Stimulated activated naive B cell treated with anti-CD40 and anti-IgM and Interleukin-4, amounts not matched to agents 10 μg/mL and 1 μg/mL and 100 μg/mL, for 72 hours (primary cell): ENCODE measurements around the gene MOB2.

Experiments
- ATAC-seq, 2 donors: fragments of 150-1000 bp; cut with Tn5 transposase; replicated peaks; 2 replicates each; pipeline ENCODE4 v1.10.0; 2021; ENCODE audit warnings: moderate library complexity in 1 of 2
- DNase-seq: peaks from one replicate; pipeline ENCODE4 v3.0.0; 2021
- H3K27ac Mint-ChIP-seq: one replicate; pipeline ENCODE4 v1.8.0; 2022; ENCODE audit warnings: mild to moderate bottlenecking, mixed read lengths
- H3K27me3 Mint-ChIP-seq, 2 donors: one replicate each; pipeline ENCODE4 v1.8.0; 2022; ENCODE audit warnings: mixed read lengths in 2 of 2
- H3K36me3 Mint-ChIP-seq, 2 donors: one replicate each; pipeline ENCODE4 v1.8.0; 2022; ENCODE audit warnings: mixed read lengths in 2 of 2, mild to moderate bottlenecking in 1 of 2
- H3K4me1 Mint-ChIP-seq, 2 donors: one replicate each; pipeline ENCODE4 v1.8.0; 2022; ENCODE audit warnings: mixed read lengths in 2 of 2, mild to moderate bottlenecking in 1 of 2
- H3K4me3 Mint-ChIP-seq, 2 donors: one replicate each; pipeline ENCODE4 v1.8.0; 2022; ENCODE audit warnings: mild to moderate bottlenecking in 2 of 2, mixed read lengths in 2 of 2, moderate library complexity in 1 of 2
- H3K9me3 Mint-ChIP-seq, 2 donors: one replicate each; pipeline ENCODE4 v1.8.0; 2022; ENCODE audit warnings: mixed read lengths in 2 of 2, mild to moderate bottlenecking in 1 of 2

Gene MOB2

GRCh38 chr11:1450949-1451710 is 35.4 kb downstream of the MOB2 start:
- no peak for DNase-seq
- no peaks in the 10 kb centered on the region for H3K36me3 Mint-ChIP-seq

GRCh38 chr11:1450344-1450875 is 36.2 kb downstream of the MOB2 start:
- no peak for ATAC-seq
- DNase-seq, result no peak
- Mint-ChIP-seq H3K27me3 (no peaks in the 10 kb centered on the region), H3K36me3 (no peaks in the 10 kb centered on the region), H3K4me3 (no peak overlapping the region), H3K4me1 (peaks cover 6 to 10% of the 10 kb centered on the region in 2 donors), H3K9me3 (no peaks in the 10 kb centered on the region), H3K27ac (no peak overlapping the region)

More at GRCh38 chr11:1450949-1451710, 35.4 kb downstream of the MOB2 start:
- H3K4me1 Mint-ChIP-seq, result peaks cover 6 to 10% of the 10 kb centered on the region in 2 donors
- H3K27me3 Mint-ChIP-seq, result no peaks in the 10 kb centered on the region
- H3K9me3 Mint-ChIP-seq, result no peaks in the 10 kb centered on the region
- no peak for ATAC-seq
- no peak overlapping the region for H3K27ac Mint-ChIP-seq
- H3K4me3 Mint-ChIP-seq, result no peak overlapping the region

DNA sequence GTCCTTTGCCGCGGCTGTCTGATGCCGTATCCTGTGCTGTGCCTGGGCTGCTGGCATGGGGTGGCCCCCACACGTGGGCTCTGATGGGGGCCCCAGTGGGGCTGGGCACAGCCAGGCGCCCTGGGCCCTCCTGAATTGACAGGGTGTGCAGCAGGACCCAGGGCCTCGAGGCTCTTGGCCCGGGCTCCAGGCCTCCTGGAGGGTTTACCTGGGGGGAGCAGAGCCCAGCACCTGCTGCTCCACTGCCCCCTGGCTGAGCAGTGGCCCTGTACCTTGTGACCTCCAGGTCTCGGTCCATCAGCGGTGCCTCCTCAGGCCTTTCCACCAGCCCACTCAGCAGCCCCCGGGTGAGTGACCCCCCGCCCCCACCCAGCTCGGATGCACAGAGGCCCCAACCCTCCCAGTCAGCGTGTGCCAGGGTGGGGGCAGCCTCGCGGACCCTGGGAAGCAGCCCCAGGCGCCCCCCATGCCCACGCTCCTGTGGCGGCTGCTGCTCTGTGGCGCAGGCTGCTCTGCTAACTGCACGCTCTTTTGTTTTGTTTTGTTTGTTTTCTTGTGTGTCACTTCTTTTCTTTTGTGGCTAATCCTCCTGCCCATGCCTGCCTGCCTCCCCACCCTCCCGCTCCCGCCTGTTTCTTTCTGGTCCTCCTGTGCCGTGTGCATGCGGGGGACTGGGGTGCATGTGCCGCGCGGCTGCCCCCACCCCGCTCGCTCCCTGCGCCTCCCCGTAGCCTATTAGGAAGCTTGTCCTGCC is 36.9 kb downstream of the MOB2 start:
- ATAC-seq, result no peak

DNA sequence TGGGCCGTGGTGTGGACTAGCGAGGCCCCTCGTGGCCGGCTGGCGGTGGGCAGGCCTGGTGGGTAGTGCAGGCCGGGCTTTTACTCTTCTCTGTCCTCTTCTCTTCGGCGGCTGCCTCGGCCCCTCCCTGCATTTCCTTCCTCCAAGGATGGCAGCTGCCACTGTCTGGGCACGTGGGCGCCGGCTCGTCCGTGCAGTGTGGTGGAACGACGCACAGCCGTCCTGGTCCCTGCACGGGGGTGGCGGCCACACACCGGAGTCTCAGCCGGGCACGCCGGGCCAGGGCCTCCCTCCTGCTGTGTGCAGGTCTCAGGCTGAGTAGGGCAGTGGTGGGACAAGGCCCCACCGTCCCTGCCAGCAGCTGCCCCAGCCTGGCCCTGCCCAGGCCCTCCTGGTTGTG is 37.7 kb downstream of the MOB2 start:
- peaks cover 6 to 10% of the 10 kb centered on the region in 2 donors for H3K4me1 Mint-ChIP-seq
- no peaks in the 10 kb centered on the region for H3K9me3 Mint-ChIP-seq
- DNase-seq (no peak), ATAC-seq (no peak)
- no peak overlapping the region for H3K27ac Mint-ChIP-seq
- H3K4me3 Mint-ChIP-seq, result no peak overlapping the region
- peaks cover 0 to under 1% of the 10 kb centered on the region in 2 donors for H3K27me3 Mint-ChIP-seq
- H3K36me3 Mint-ChIP-seq, result no peaks in the 10 kb centered on the region

More for the DNA sequence above, 36.9 kb downstream of the MOB2 start:
- no peaks in the 10 kb centered on the region for H3K27me3 Mint-ChIP-seq
- peaks cover 6 to 10% of the 10 kb centered on the region in 2 donors for H3K4me1 Mint-ChIP-seq
- no peak for DNase-seq
- no peaks in the 10 kb centered on the region for H3K9me3 Mint-ChIP-seq
- H3K4me3 Mint-ChIP-seq, result no peak overlapping the region
- no peak overlapping the region for H3K27ac Mint-ChIP-seq
- no peaks in the 10 kb centered on the region for H3K36me3 Mint-ChIP-seq

DNA sequence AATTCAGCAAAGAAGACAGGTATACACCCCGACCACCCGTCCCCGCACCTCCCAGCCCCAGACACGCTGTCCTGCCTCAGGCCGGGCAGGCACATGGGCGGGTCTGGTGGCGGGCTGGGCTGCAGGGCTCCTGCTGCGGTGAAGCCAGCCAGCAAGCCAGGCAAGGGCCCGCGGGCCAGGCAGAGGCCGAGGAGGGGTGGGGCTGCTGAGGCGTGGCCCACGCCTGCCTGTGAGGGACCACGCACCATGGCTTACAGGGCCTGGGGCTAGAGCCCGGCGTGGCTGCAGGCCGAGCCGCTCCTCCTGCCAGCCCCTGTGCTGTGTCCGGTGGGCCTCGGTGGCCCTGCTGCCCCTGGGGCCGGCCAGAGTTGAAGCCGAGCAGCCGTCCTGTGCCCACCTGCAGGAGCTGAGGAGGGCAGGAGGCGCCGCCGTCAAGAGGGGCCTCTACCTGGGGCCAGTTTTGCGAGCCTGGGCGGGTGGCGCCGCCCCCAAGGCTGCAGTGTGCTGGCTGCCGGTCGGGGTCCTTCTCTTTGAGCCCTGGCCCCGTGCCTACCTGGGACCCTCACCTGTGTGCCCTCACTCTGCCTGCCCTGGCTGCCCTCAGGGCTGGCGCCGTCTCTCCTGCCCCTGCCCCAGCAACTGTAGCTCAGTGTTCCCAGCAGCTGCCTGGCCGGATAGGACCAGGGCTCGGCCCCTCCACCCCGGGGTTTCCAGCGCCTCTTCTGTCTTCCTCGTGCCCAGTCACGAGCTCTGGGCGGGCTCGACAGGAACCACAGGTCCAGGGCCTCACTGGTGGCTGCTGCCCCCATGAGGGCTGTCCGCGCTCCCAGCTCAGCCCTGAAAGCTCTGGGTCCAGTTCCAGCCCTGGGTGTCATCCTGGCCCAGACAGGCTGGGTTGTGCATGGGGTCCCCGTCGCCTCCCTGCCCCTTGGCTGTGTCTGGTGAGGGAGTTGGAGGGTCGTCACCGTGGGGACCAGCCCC is 38.4 kb downstream of the MOB2 start:
- H3K27me3 Mint-ChIP-seq, result peaks cover 0 to 4% of the 10 kb centered on the region in 2 donors
- H3K9me3 Mint-ChIP-seq, result no peaks in the 10 kb centered on the region

GRCh38 chr11:1446623-1447022 is 40.0 kb downstream of the MOB2 start:
- H3K4me1 Mint-ChIP-seq, result peaks cover 2 to 5% of the 10 kb centered on the region in 2 donors
- H3K27ac Mint-ChIP-seq, result no peak overlapping the region
- no peaks in the 10 kb centered on the region for H3K36me3 Mint-ChIP-seq
- H3K27me3 Mint-ChIP-seq, result peaks cover 0 to 4% of the 10 kb centered on the region in 2 donors
- H3K4me3 Mint-ChIP-seq, result no peak overlapping the region
- H3K9me3 Mint-ChIP-seq, result no peaks in the 10 kb centered on the region
- DNase-seq, result no peak
- no peak for ATAC-seq

More for the DNA sequence above, 38.4 kb downstream of the MOB2 start:
- H3K27ac Mint-ChIP-seq, result no peak overlapping the region
- ATAC-seq, result no peak
- H3K4me3 Mint-ChIP-seq, result no peak overlapping the region
- no peaks in the 10 kb centered on the region for H3K36me3 Mint-ChIP-seq
- no peak for DNase-seq
- peaks cover 4 to 6% of the 10 kb centered on the region in 2 donors for H3K4me1 Mint-ChIP-seq

GRCh38 chr11:1445741-1446445 is 40.7 kb downstream of the MOB2 start:
- no peak for ATAC-seq
- peaks cover 0 to 4% of the 10 kb centered on the region in 2 donors for H3K27me3 Mint-ChIP-seq
- no peak for DNase-seq
- H3K4me1 Mint-ChIP-seq, result peaks cover 2 to 5% of the 10 kb centered on the region in 2 donors
- H3K4me3 Mint-ChIP-seq, result no peak overlapping the region
- no peak overlapping the region for H3K27ac Mint-ChIP-seq
- no peaks in the 10 kb centered on the region for H3K36me3 Mint-ChIP-seq
- no peaks in the 10 kb centered on the region for H3K9me3 Mint-ChIP-seq

DNA sequence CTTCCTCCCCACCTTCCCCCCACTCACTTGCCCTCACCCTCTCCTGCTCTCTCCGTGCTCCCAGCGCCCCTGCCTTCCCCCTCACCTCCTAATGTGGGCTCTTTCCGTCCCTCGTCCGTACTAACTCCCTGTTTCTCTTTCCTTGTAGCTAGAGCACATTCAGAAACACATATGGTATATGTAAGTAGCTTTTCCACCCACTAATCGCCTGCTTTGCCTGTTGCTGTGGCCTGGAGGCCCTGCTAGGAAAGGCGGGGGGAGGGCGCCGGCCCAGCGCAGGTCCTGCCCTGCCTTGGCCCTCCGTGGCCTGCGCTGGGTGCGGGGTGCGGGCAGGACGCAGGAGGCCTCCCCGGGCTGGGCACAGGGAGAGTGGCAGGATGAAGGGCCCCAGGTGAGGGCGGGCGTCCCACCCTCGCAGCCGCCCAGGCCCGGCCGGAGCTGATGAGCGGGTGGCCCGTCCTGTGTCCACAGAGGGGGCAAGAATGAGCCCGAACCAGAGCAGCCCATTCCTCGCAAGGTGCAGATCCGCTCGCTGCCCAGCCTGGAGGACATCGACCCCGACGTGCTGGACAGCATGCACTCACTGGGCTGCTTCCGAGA is 41.7 kb downstream of the MOB2 start:
- Mint-ChIP-seq H3K4me3 (no peak overlapping the region), H3K4me1 (peaks cover 2 to 5% of the 10 kb centered on the region in 2 donors), H3K27me3 (peaks cover 1 to 4% of the 10 kb centered on the region in 2 donors), H3K9me3 (no peaks in the 10 kb centered on the region), H3K36me3 (no peaks in the 10 kb centered on the region), H3K27ac (no peak overlapping the region)
- DNase-seq (no peak), ATAC-seq (no peak)

GRCh38 chr11:1444321-1444720 is 42.3 kb downstream of the MOB2 start:
- Mint-ChIP-seq H3K4me3 (no peak overlapping the region), H3K9me3 (no peaks in the 10 kb centered on the region), H3K27ac (no peak overlapping the region), H3K4me1 (peaks cover 2 to 5% of the 10 kb centered on the region in 2 donors), H3K36me3 (no peaks in the 10 kb centered on the region), H3K27me3 (peaks cover 4 to 5% of the 10 kb centered on the region in 2 donors)
- ATAC-seq, result no peak
- DNase-seq, result no peak

- Mint-ChIP-seq H3K9me3 (no peaks in the 10 kb centered on the region), H3K4me1 (peaks cover 0 to 1% of the 10 kb centered on the region in 2 donors), H3K27ac (no peak overlapping the region), H3K36me3 (no peaks in the 10 kb centered on the region), H3K27me3 (peaks cover 4 to 5% of the 10 kb centered on the region in 2 donors), H3K4me3 (no peak overlapping the region)
- no peak for ATAC-seq
- no peak for DNase-seq
These were observed 42.8 kb downstream of the MOB2 start for GRCh38 chr11:1443737-1444136.

DNA sequence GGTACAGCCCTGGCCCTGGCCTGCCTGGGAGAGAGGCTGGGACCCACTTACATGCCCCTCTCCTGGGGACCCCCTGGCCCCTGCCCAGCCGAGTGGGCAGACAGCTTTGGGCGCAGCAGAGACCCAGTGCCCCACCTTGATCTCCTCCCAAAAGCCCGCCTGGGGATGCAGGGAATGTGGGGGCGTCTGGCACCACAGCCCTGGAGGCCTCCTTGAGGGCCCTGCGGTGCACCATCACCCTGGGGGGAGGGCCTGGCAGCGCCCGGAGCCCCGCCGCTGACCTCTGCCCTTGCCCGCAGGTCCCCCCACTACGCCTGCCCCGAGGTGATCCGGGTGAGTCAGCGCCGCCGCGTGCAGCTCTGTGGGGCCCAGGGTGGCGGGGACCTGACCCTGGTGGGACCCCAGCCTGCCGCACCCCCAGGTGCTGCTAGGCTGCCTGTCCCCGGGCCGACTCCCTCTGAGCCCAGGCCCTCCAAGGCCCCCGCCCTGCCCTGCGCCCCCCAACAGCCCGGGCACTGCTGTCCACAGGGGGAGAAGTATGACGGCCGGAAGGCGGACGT is 43.7 kb downstream of the MOB2 start:
- no peak for ATAC-seq
- Mint-ChIP-seq H3K27ac (no peak overlapping the region), H3K36me3 (no peaks in the 10 kb centered on the region)

GRCh38 chr11:1442163-1442562 is 44.4 kb downstream of the MOB2 start:
- H3K27ac Mint-ChIP-seq, result no peak overlapping the region
- no peaks in the 10 kb centered on the region for H3K36me3 Mint-ChIP-seq
- peaks cover 4 to 10% of the 10 kb centered on the region in 2 donors for H3K27me3 Mint-ChIP-seq
- H3K4me1 Mint-ChIP-seq, result no peaks in the 10 kb centered on the region
- no peaks in the 10 kb centered on the region for H3K9me3 Mint-ChIP-seq
- no peak overlapping the region for H3K4me3 Mint-ChIP-seq
- ATAC-seq (no peak), DNase-seq (no peak)

More for the DNA sequence above, 43.7 kb downstream of the MOB2 start:
- peaks cover 4 to 5% of the 10 kb centered on the region in 2 donors for H3K27me3 Mint-ChIP-seq
- H3K4me3 Mint-ChIP-seq, result no peak overlapping the region
- no peaks in the 10 kb centered on the region for H3K4me1 Mint-ChIP-seq
- H3K9me3 Mint-ChIP-seq, result no peaks in the 10 kb centered on the region
- no peak for DNase-seq

GRCh38 chr11:1440496-1440895 is 46.1 kb downstream of the MOB2 start:
- Mint-ChIP-seq H3K27ac (no peak overlapping the region), H3K4me1 (peaks cover 0 to 7% of the 10 kb centered on the region in 2 donors), H3K9me3 (no peaks in the 10 kb centered on the region), H3K27me3 (peaks cover 4 to 19% of the 10 kb centered on the region in 2 donors), H3K4me3 (no peak overlapping the region), H3K36me3 (no peaks in the 10 kb centered on the region)
- no peak for ATAC-seq
- no peak for DNase-seq
